Islet precursor cell (in vitro differentiated cells): Measurements from ENCODE around the gene SPTSSB.

Experiments
- DNase-seq: peaks from one replicate; pipeline ENCODE4 v3.0.0-alpha.2; 2018

SPTSSB gene

GRCh38 chr3:161337311-161337710 lies 34.0 kb downstream of the SPTSSB start:
- DNase-seq: no peak

- DNase-seq: no peak
These were observed 34.7 kb downstream of the SPTSSB start for GRCh38 chr3:161336661-161337060.

GRCh38 chr3:161333696-161334095 lies 37.6 kb downstream of the SPTSSB start:
- DNase-seq: no peak

GRCh38 chr3:161332792-161333191 lies 38.5 kb downstream of the SPTSSB start:
- no peak for DNase-seq

- no peak for DNase-seq
These were observed 46.3 kb downstream of the SPTSSB start for GRCh38 chr3:161325059-161325458.

GRCh38 chr3:161323926-161324621 lies 47.2 kb downstream of the SPTSSB start:
- no peak for DNase-seq

- DNase-seq: no peak
These were observed 48.3 kb downstream of the SPTSSB start for GRCh38 chr3:161322781-161323568.

- no peak for DNase-seq
These were observed 50.5 kb downstream of the SPTSSB start for GRCh38 chr3:161320837-161321236.

GRCh38 chr3:161319867-161320266 lies 51.5 kb downstream of the SPTSSB start:
- DNase-seq: no peak

GRCh38 chr3:161317077-161317476 lies 54.2 kb downstream of the SPTSSB start:
- no peak for DNase-seq

- no peak for DNase-seq
These were observed 55.2 kb downstream of the SPTSSB start for GRCh38 chr3:161316006-161316689.

GRCh38 chr3:161314836-161315395 lies 56.4 kb downstream of the SPTSSB start:
- no peak for DNase-seq

- DNase-seq: no peak
These were observed 60.5 kb downstream of the SPTSSB start for GRCh38 chr3:161310649-161311423.

- no peak for DNase-seq
These were observed 66.0 kb downstream of the SPTSSB start for GRCh38 chr3:161305095-161305991.

- no peak for DNase-seq
These were observed 74.5 kb downstream of the SPTSSB start for GRCh38 chr3:161296814-161297213.

- no peak for DNase-seq
These were observed 76.0 kb downstream of the SPTSSB start for GRCh38 chr3:161295325-161295724.
